Measurements from ENCODE around the gene APC2. TPM values are rescaled to one million over a fixed set of nuclear protein-coding genes. Genes with fewer than 3 reads are reported as not detected.
A peak's percentile ranks its signal among the peaks of the same experiment; 100 is the strongest.

The APC2 gene
- polyA plus RNA-seq, 1 experiment = 0.09 TPM

- peak overlapping the region; percentile 55 for H3K4me3 ChIP-seq (ENCODE audit: low read depth, low read length)
- peaks cover 40% of the 10 kb centered on the region for H3K27me3 ChIP-seq (ENCODE audit: control insufficient read depth, insufficient read depth, low read length)
- CTCF ChIA-PET = interaction anchor here (0.9 kb wide), 1 partner anchor 63 kb away, joined by 5 read pairs; no protein-coding TSS in a partner anchor
- H3K9me3 ChIP-seq (ENCODE audit: control insufficient read depth, insufficient read depth, low read length) = no peaks in the 10 kb centered on the region
- H3K27ac ChIP-seq (ENCODE audit: low read depth, low read length) = no peak overlapping the region
- DNase-seq (ENCODE audit: low read depth, low spot score) = no peak
- no peak for TF ChIP-seq CTCF (IDR thresholded peaks at IDR 0.05; ENCODE audit: low read depth, low read length)
- POLR2A ChIA-PET = no interaction called here
Observed at GRCh38 chr19:1445932-1446712, 3.8 kb upstream of the APC2 start.

- peak overlapping the region; percentile 55; the same call in 1 of the 2 replicates for H3K4me3 ChIP-seq (ENCODE audit: low read depth, low read length)
- CTCF ChIA-PET = no interaction called here
- DNase-seq (ENCODE audit: low read depth, low spot score) = no peak
- H3K9me3 ChIP-seq (ENCODE audit: control insufficient read depth, insufficient read depth, low read length) = no peaks in the 10 kb centered on the region
- no peak overlapping the region for H3K27ac ChIP-seq (ENCODE audit: low read depth, low read length)
- peaks cover 48% of the 10 kb centered on the region for H3K27me3 ChIP-seq (ENCODE audit: control insufficient read depth, insufficient read depth, low read length)
- POLR2A ChIA-PET = no interaction called here
- no peak for TF ChIP-seq CTCF (IDR thresholded peaks at IDR 0.05; ENCODE audit: low read depth, low read length)
Observed at GRCh38 chr19:1446713-1447481, 3.0 kb upstream of the APC2 start.

GRCh38 chr19:1447504-1447903, 2.4 kb upstream of the APC2 start:
- no peak for DNase-seq (ENCODE audit: low read depth, low spot score)
- Histone ChIP-seq H3K4me3 (ENCODE audit: low read depth, low read length) (no peak overlapping the region), H3K27ac (ENCODE audit: low read depth, low read length) (no peak overlapping the region), H3K9me3 (ENCODE audit: control insufficient read depth, insufficient read depth, low read length) (no peaks in the 10 kb centered on the region), H3K27me3 (ENCODE audit: control insufficient read depth, insufficient read depth, low read length) (peaks cover 54% of the 10 kb centered on the region)
- POLR2A ChIA-PET = no interaction called here
- TF ChIP-seq CTCF (IDR thresholded peaks at IDR 0.05; ENCODE audit: low read depth, low read length) = no peak
- CTCF ChIA-PET = no interaction called here

GRCh38 chr19:1447944-1448343, 2.0 kb upstream of the APC2 start:
- H3K27ac ChIP-seq (ENCODE audit: low read depth, low read length) = no peak overlapping the region
- ChIA-PET POLR2A (no interaction called here), CTCF (no interaction called here)
- no peak for DNase-seq (ENCODE audit: low read depth, low spot score)
- peaks cover 58% of the 10 kb centered on the region for H3K27me3 ChIP-seq (ENCODE audit: control insufficient read depth, insufficient read depth, low read length)
- no peak overlapping the region for H3K4me3 ChIP-seq (ENCODE audit: low read depth, low read length)
- no peak for TF ChIP-seq CTCF (IDR thresholded peaks at IDR 0.05; ENCODE audit: low read depth, low read length)
- H3K9me3 ChIP-seq (ENCODE audit: control insufficient read depth, insufficient read depth, low read length) = no peaks in the 10 kb centered on the region; the same call in 1 of the 2 replicates

Measured in AG04450 (cell line).